OCI-LY7 (cell line): Measurements from ENCODE around the gene LPXN. TPM values are rescaled to one million over a fixed set of nuclear protein-coding genes. Genes with fewer than 3 reads are reported as not detected.

Experiments
- Bru-seq: library from RNA; stranded (reverse); fragments of 400-500 nt; gene quantifications from one replicate; lab custom pipeline; 2021; lab: Mats Ljungman, UMichigan
- BruChase-seq, 2 experiments: library from RNA; stranded (reverse); fragments of 400-500 nt; gene quantifications; one replicate each; lab custom pipeline; 2021; lab: Mats Ljungman, UMichigan
- BruUV-seq: library from RNA; stranded (reverse); fragments of 400-500 nt; replicated peaks from 2 replicates; lab custom pipeline; 2021; lab: Mats Ljungman, UMichigan
- CTCF ChIA-PET: fragments of 300-600 bp; sonication (Branson Sonifier 250); formaldehyde crosslinking; loops from one replicate; lab custom pipeline; 2022; ENCODE audit warnings: antibody characterized with exemption; ENCODE audit not compliant: unreplicated experiment; lab: Charles Lee
- POLR2A ChIA-PET: fragments of 300-600 bp; sonication (Branson Sonifier 250); formaldehyde crosslinking; loops from one replicate; lab custom pipeline; 2022; ENCODE audit warnings: antibody characterized with exemption; lab: Charles Lee
- DNase-seq: peaks from one replicate; pipeline ENCODE4 v3.0.0-alpha.2; 2015; ENCODE audit warnings: low spot score
- H2AFZ ChIP-seq: fragments of 200-600 bp; sonication (generic), shearing (Covaris generic); 2 replicates; pipeline ENCODE4 v1.6.1; 2014; ENCODE audit warnings: mild to moderate bottlenecking, antibody characterized with exemption, low read length, moderate library complexity
- H3K27ac ChIP-seq: fragments of 200-600 bp; sonication (generic); 2 replicates; pipeline ENCODE4 v1.5.1; 2014; ENCODE audit warnings: mixed run types, low read depth, mild to moderate bottlenecking, moderate library complexity, low read length, inconsistent platforms; ENCODE audit not compliant: poor library complexity, severe bottlenecking
- H3K36me3 ChIP-seq: fragments of 200-600 bp; sonication (generic); 2 replicates; pipeline ENCODE4 v1.6.1; 2014; ENCODE audit warnings: mild to moderate bottlenecking, antibody characterized with exemption, low read length, moderate library complexity, mixed read lengths; ENCODE audit not compliant: insufficient read depth
- H3K4me1 ChIP-seq: fragments of 200-600 bp; sonication (generic); 2 replicates; pipeline ENCODE4 v1.5.1; 2014; ENCODE audit warnings: mild to moderate bottlenecking, low read length; ENCODE audit not compliant: insufficient read depth, poor library complexity, severe bottlenecking
- H3K4me2 ChIP-seq: fragments of 200-600 bp; sonication (generic); 2 replicates; pipeline ENCODE4 v1.6.1; 2014; ENCODE audit warnings: mild to moderate bottlenecking, low read length
- H3K4me3 ChIP-seq: fragments of 200-600 bp; sonication (generic); 2 replicates; pipeline ENCODE4 v1.5.1; 2014; ENCODE audit warnings: mild to moderate bottlenecking, low read depth, low read length; ENCODE audit not compliant: poor library complexity, severe bottlenecking
- H3K79me2 ChIP-seq: fragments of 200-600 bp; sonication (generic); 2 replicates; pipeline ENCODE4 v1.6.1; 2016; ENCODE audit warnings: low read depth, mild to moderate bottlenecking, low read length, moderate library complexity, mixed read lengths; ENCODE audit not compliant: insufficient read depth
- H3K9me2 ChIP-seq: fragments of 200-600 bp; sonication (generic); 2 replicates; pipeline ENCODE4 v1.6.1; 2016; ENCODE audit warnings: mild to moderate bottlenecking, low read length, mixed read lengths; ENCODE audit not compliant: insufficient read depth
- H3K9me3 ChIP-seq: fragments of 200-600 bp; sonication (generic); 2 replicates; pipeline ENCODE4 v1.6.1; 2014; ENCODE audit warnings: mild to moderate bottlenecking, mixed run types, low read length, mixed read lengths
- H4K20me1 ChIP-seq: fragments of 200-600 bp; sonication (generic); 2 replicates; pipeline ENCODE4 v1.6.1; 2014; ENCODE audit warnings: mild to moderate bottlenecking, antibody characterized with exemption, low read length, moderate library complexity, mixed read lengths; ENCODE audit not compliant: insufficient read depth
- CTCF ChIP-seq: fragments of 200-600 bp; sonication (generic); conservative IDR thresholded peaks from 2 replicates; pipeline ENCODE4 v1.5.1; 2014; ENCODE audit warnings: mild to moderate bottlenecking, antibody characterized with exemption, low read length, moderate library complexity, mixed read lengths
- EZH2phosphoT487 ChIP-seq: fragments of 200-600 bp; sonication (generic); IDR thresholded peaks from 2 replicates; pipeline ENCODE4 v1.6.1; 2018; ENCODE audit warnings: low read depth, borderline replicate concordance, mild to moderate bottlenecking, mixed run types, antibody characterized with exemption, low read length, moderate library complexity, mixed read lengths
- intact Hi-C: fragments of 100-400 bp; cut with micrococcal nuclease; formaldehyde crosslinking; loops from one replicate; pipeline ENCODE4 v1.10.0; 2022; ENCODE audit not compliant: unreplicated experiment
- long read RNA-seq: library from polyadenylated mRNA; stranded (forward); transcript quantifications from one replicate; pipeline ENCODE4 v2.0.0, GENCODE V29; 2022
- total RNA-seq, 2 experiments: library from RNA; depleted of rRNA in 1 of 2; stranded (reverse); fragments of >200 nt in 1 of 2; shearing (Covaris generic) in 1 of 2; gene quantifications; 2 replicates each; pipeline ENCODE4 v1.2.3, GENCODE V29; 2014 to 2022

The LPXN gene
- 64.1 and 79.3 TPM in 2 replicates for total RNA-seq (2014; rRNA removed; shearing (Covaris generic))
- 129 and 130 TPM in 2 replicates for total RNA-seq (2022)
- Bru-seq, nascent RNA, result percentile 96 among the genes with signal in this experiment
- BruChase-seq, experiment 1, labeled RNA remaining after a 6-hour chase, result percentile 93 among the genes with signal in this experiment
- percentile 94 among the genes with signal in this experiment for BruChase-seq, experiment 2, labeled RNA remaining after a 2-hour chase
- long read RNA-seq, transcript LPXN-201 (9 exons, 1,833 nt), result major isoform, 91 of 123 reads
- long read RNA-seq, partial matches to known transcripts, result 1 of 123 reads
- long read RNA-seq, other reads (novel, unspliced or antisense), result 31 of 123 reads

GRCh38 chr11:58575377-58576020 is at the start of gene LPXN:
Gene LPXN (minus strand): TSS chr11:58575856. CDS start chr11:58575772, 84 bp downstream.
- peak; percentile 83 for DNase-seq
- no peaks in the 10 kb centered on the region for H3K9me3 ChIP-seq
- H3K36me3 ChIP-seq, result peaks cover 22% of the 10 kb centered on the region
- H3K79me2 ChIP-seq, result peaks cover 74% of the 10 kb centered on the region
- H3K27ac ChIP-seq, result peak within 1 kb of the TSS; percentile 95
- peak within 1 kb of the TSS; percentile 96 for H3K4me2 ChIP-seq
- no TSS peak for BruUV-seq
- ChIA-PET POLR2A (interaction anchor here (0.5 to 2.8 kb wide), 14 partner anchors 8 to 698 kb away, joined by 3 to 21 read pairs (median 4); no protein-coding TSS in a partner anchor), CTCF (interaction anchor here (0.8 to 1.6 kb wide), 2 partner anchors 7 to 67 kb away, joined by 3 to 4 read pairs; partner anchors contain the start of gene OR5B21)
- intact Hi-C loops, result loop anchor here (2.0 to 5.0 kb wide), 6 partner anchors 99 to 1248 kb away; partner anchors contain the start of genes OSBP, SELENOH and ZDHHC5
- H3K4me3 ChIP-seq, result peak within 1 kb of the TSS; percentile 79
- no peak within 1 kb of the TSS; the same call in 1 of the 2 replicates for H2AFZ ChIP-seq
- peaks cover 14% of the 10 kb centered on the region for H4K20me1 ChIP-seq
- H3K9me2 ChIP-seq, result no peaks in the 10 kb centered on the region
- H3K4me1 ChIP-seq, result peaks cover 31% of the 10 kb centered on the region
- TF ChIP-seq CTCF, result peak; percentile 58
- TF ChIP-seq EZH2phosphoT487, result no peak

DNA sequence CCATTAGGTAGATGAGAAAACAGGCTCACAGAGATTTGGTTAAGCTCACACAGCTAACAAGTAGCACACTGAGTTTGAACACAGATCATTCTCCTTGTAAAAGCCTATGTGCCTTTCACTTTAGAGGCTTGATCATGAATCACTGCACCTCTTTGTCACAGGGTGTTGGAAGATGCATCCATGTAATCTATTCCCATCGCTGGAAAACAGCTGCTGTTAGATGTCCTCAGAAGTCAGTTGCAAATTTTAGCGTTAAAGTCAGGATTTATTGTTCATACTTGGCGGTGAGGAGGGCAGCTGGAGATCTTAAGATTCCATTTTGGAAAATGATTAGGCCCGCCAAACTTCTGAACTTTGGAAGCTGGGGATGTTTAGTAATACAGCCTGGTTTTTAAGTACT is 49.4 kb upstream of the LPXN start:
- H2AFZ ChIP-seq, result no peak overlapping the region
- no peak overlapping the region for H3K4me3 ChIP-seq
- ChIA-PET CTCF (no interaction called here), POLR2A (no interaction called here)
- peaks cover 79% of the 10 kb centered on the region for H3K36me3 ChIP-seq
- no peaks in the 10 kb centered on the region for H3K9me3 ChIP-seq
- no peaks in the 10 kb centered on the region for H4K20me1 ChIP-seq
- no TSS peak for BruUV-seq
- H3K4me2 ChIP-seq, result no peak overlapping the region
- no peaks in the 10 kb centered on the region for H3K79me2 ChIP-seq
- peaks cover 12% of the 10 kb centered on the region for H3K4me1 ChIP-seq
- intact Hi-C loops, result no loop called here
- DNase-seq, result no peak
- H3K27ac ChIP-seq, result no peak overlapping the region
- no peaks in the 10 kb centered on the region; the same call in 1 of the 2 replicates for H3K9me2 ChIP-seq
- TF ChIP-seq CTCF, result no peak
- TF ChIP-seq EZH2phosphoT487, result no peak
